ENCODE measurements around the gene CD274.

DNA sequence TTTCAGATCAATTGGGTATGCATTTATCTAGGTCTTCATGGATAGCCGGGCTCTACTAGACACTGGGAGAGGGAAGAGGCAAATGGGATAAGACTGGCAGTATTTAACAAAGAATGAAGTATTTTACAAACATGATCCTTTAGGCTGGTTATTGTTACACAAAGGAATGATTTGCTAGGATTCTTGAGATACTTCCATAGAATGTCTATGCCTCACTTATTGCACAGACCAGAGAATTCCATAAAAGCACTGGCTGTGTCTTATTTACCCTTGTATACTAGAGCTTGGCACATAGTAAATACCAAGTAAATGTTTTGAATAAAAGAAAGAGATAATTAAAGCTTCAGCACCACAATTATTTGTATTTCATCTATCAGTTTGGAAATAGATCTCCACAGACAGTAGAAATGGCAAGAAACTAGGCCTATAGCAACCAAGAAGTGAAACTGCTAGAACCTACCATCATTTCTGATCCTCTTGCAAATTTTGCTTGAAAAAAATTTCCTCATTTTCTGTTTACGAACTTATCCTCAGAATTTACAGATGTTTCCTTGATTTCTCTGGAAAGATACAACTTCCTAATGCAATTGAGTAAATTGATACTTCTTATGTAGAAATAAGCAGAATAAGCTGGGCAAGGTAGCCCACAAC lies 63.7 kb downstream of the CD274 start:
- TF ChIP-seq POLR2A (IDR thresholded peaks at IDR 0.05; ENCODE audit: borderline replicate concordance, extremely low read depth, insufficient read depth, insufficient read length) (no peak), REST (IDR thresholded peaks at IDR 0.05; ENCODE audit: low read depth) (no peak), ZFX (IDR thresholded peaks at IDR 0.05) (no peak), EZH2phosphoT487 (IDR thresholded peaks at IDR 0.05; ENCODE audit: borderline replicate concordance) (no peak), ZNF274 (IDR thresholded peaks at IDR 0.05; ENCODE audit: low read depth, low read length) (no peak), RAD21 (IDR thresholded peaks at IDR 0.05; ENCODE audit: low read depth) (no peak), EZH2 (IDR thresholded peaks at IDR 0.05) (no peak), POLR2AphosphoS5 (IDR thresholded peaks at IDR 0.05; ENCODE audit: low read depth, low read length) (no peak), EGR1 (IDR thresholded peaks at IDR 0.05; ENCODE audit: low read depth) (no peak), TCF7L2 (IDR thresholded peaks at IDR 0.05; ENCODE audit: borderline replicate concordance, extremely low read depth, insufficient read depth, insufficient read length) (no peak), ATF3 (IDR thresholded peaks at IDR 0.05) (no peak), CEBPB (IDR thresholded peaks at IDR 0.05; ENCODE audit: low read depth) (no peak)
- TF ChIP-seq, protein P1, sequence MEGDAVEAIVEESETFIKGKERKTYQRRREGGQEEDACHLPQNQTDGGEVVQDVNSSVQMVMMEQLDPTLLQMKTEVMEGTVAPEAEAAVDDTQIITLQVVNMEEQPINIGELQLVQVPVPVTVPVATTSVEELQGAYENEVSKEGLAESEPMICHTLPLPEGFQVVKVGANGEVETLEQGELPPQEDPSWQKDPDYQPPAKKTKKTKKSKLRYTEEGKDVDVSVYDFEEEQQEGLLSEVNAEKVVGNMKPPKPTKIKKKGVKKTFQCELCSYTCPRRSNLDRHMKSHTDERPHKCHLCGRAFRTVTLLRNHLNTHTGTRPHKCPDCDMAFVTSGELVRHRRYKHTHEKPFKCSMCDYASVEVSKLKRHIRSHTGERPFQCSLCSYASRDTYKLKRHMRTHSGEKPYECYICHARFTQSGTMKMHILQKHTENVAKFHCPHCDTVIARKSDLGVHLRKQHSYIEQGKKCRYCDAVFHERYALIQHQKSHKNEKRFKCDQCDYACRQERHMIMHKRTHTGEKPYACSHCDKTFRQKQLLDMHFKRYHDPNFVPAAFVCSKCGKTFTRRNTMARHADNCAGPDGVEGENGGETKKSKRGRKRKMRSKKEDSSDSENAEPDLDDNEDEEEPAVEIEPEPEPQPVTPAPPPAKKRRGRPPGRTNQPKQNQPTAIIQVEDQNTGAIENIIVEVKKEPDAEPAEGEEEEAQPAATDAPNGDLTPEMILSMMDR (IDR thresholded peaks at IDR 0.05 in 2 of 3, conservative IDR thresholded peaks at IDR 0.05 in 1 of 3; ENCODE audit: borderline replicate concordance in 1 of 3, insufficient read depth in 1 of 3, low read depth in 2 of 3, low read length in 2 of 3), result no peak
- TF ChIP-seq, protein P2, sequence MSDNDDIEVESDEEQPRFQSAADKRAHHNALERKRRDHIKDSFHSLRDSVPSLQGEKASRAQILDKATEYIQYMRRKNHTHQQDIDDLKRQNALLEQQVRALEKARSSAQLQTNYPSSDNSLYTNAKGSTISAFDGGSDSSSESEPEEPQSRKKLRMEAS (IDR thresholded peaks at IDR 0.05), result no peak
